OCI-LY3 (cell line): ENCODE results near the gene ROBO2.

Experiments used
- H2AFZ ChIP-seq: fragments of 200-600, 300-600 bp; shearing (Covaris generic); 2 replicates; pipeline ENCODE4 v1.6.0; 2014; ENCODE audit warnings: antibody characterized with exemption, low read depth, low read length
- H3K27ac ChIP-seq: fragments of 200-600, 300-600 bp; sonication (generic); 2 replicates; pipeline ENCODE4 v1.5.1; 2014; ENCODE audit warnings: mild to moderate bottlenecking, low read length, moderate library complexity, mixed read lengths
- H3K27me3 ChIP-seq: fragments of 200-600, 300-600 bp; sonication (generic); 2 replicates; pipeline ENCODE4 v1.6.1; 2014; ENCODE audit warnings: low read depth, low read length, mixed read lengths
- H3K36me3 ChIP-seq: fragments of 200-600, 300-600 bp; sonication (generic); replicated peaks from 2 replicates; pipeline ENCODE3; 2014; ENCODE audit warnings: low read depth, low read length, mixed read lengths
- H3K4me1 ChIP-seq: fragments of 300-600, 200-600 bp; sonication (generic); 2 replicates; pipeline ENCODE4 v1.6.1; 2014; ENCODE audit warnings: low read length, mixed read lengths
- H3K4me2 ChIP-seq: fragments of 200-600, 300-600 bp; sonication (generic); 2 replicates; pipeline ENCODE4 v1.6.1; 2014; ENCODE audit warnings: low read length, mixed read lengths
- H3K4me3 ChIP-seq: fragments of 300-600, 200-600 bp; sonication (generic); 2 replicates; pipeline ENCODE4 v1.5.1; 2014; ENCODE audit warnings: antibody characterized with exemption, mild to moderate bottlenecking, low read length, moderate library complexity
- H3K79me2 ChIP-seq: fragments of 300-600, 200-600 bp; shearing (Covaris generic); 2 replicates; pipeline ENCODE4 v1.6.1; 2014; ENCODE audit warnings: mild to moderate bottlenecking, low read length, mixed read lengths
- H3K9ac ChIP-seq: fragments of 300-600, 200-600 bp; shearing (Covaris generic); 2 replicates; pipeline ENCODE4 v1.6.0; 2014; ENCODE audit warnings: mild to moderate bottlenecking, low read length, moderate library complexity
- H3K9me3 ChIP-seq: fragments of 200-600, 300-600 bp; shearing (Covaris generic); 2 replicates; pipeline ENCODE4 v1.6.1; 2014; ENCODE audit warnings: low read length, mixed read lengths; ENCODE audit not compliant: insufficient read depth
- H4K20me1 ChIP-seq: fragments of 200-600, 300-600 bp; sonication (generic); 2 replicates; pipeline ENCODE4 v1.6.1; 2016; ENCODE audit warnings: low read length, mixed read lengths; ENCODE audit not compliant: insufficient read depth
- EZH2phosphoT487 ChIP-seq: fragments of 200-600 bp; shearing (Covaris generic); IDR thresholded peaks from 2 replicates; pipeline ENCODE4 v1.6.1; 2018; ENCODE audit warnings: antibody characterized with exemption, mixed run types, low read depth
- TF ChIP-seq, protein P1 (sequence below): fragments of 200-600, 300-600 bp; sonication (generic); IDR thresholded peaks from 2 replicates; pipeline ENCODE4 v1.5.1; 2014; ENCODE audit warnings: antibody characterized with exemption, low read length, low read depth

ROBO2 gene

DNA sequence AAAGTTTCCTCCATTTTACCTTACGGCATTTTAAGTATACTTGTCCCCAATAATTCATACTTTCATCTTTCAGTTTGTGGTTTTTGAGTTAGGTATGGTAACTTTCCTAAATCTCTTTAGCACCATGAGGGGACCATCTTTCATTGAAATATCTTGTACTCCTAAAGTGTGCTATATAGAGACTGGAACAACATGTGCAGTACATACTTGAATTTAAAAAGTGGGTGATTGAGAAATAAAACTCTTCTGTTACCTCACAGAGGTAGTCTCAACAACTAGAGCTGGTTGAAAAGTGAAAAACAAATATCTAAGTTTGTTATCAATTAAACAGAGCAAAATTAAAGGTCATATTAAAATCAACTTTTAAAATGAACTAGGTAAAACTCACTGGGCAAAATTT, 423.1 kb downstream of the ROBO2 start:
- no peaks in the 10 kb centered on the region for H3K9me3 ChIP-seq
- no peak overlapping the region for H3K4me2 ChIP-seq
- H3K27ac ChIP-seq = no peak overlapping the region
- no peaks in the 10 kb centered on the region for H4K20me1 ChIP-seq
- H2AFZ ChIP-seq = no peak overlapping the region
- no peaks in the 10 kb centered on the region for H3K4me1 ChIP-seq
- H3K4me3 ChIP-seq = no peak overlapping the region
- no peak overlapping the region for H3K9ac ChIP-seq
- H3K79me2 ChIP-seq = no peaks in the 10 kb centered on the region
- TF ChIP-seq, protein P1, sequence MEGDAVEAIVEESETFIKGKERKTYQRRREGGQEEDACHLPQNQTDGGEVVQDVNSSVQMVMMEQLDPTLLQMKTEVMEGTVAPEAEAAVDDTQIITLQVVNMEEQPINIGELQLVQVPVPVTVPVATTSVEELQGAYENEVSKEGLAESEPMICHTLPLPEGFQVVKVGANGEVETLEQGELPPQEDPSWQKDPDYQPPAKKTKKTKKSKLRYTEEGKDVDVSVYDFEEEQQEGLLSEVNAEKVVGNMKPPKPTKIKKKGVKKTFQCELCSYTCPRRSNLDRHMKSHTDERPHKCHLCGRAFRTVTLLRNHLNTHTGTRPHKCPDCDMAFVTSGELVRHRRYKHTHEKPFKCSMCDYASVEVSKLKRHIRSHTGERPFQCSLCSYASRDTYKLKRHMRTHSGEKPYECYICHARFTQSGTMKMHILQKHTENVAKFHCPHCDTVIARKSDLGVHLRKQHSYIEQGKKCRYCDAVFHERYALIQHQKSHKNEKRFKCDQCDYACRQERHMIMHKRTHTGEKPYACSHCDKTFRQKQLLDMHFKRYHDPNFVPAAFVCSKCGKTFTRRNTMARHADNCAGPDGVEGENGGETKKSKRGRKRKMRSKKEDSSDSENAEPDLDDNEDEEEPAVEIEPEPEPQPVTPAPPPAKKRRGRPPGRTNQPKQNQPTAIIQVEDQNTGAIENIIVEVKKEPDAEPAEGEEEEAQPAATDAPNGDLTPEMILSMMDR = no peak
- TF ChIP-seq EZH2phosphoT487 = no peak
- no peaks in the 10 kb centered on the region for H3K36me3 ChIP-seq
- H3K27me3 ChIP-seq = no peaks in the 10 kb centered on the region

DNA sequence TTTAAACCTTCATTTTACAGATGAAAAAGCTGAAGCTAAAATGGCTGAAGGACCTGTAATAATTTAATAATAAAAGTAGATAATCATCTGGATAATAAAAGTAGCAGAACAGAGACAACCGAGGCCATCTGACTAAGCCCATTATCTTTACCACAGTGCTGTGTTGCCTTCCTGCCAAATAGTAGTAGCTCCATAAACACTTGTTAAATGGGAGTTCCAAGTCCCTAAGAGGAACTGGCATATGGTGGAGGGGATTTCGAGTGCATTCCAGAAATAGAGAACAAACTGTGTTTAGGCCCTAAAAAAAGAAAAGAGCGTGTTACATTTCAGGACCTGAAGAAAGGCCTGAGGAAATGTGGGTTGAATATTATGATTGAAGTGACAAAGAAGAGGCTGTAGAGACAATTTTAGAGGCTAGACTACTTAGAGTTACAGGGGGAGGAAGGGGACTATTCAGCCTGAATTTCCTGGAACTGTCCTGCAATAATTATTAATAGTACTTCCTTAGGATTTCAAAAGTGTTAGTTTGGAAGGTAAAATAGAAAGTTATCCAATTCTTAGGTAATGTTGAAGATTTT, 424.3 kb downstream of the ROBO2 start:
- Histone ChIP-seq H3K9ac (no peak overlapping the region), H3K27me3 (no peaks in the 10 kb centered on the region), H3K79me2 (no peaks in the 10 kb centered on the region), H3K4me3 (no peak overlapping the region), H2AFZ (no peak overlapping the region), H3K4me1 (no peaks in the 10 kb centered on the region), H3K27ac (no peak overlapping the region), H3K36me3 (no peaks in the 10 kb centered on the region), H3K4me2 (no peak overlapping the region), H4K20me1 (no peaks in the 10 kb centered on the region), H3K9me3 (no peaks in the 10 kb centered on the region)
- TF ChIP-seq, protein P1 = no peak
- TF ChIP-seq EZH2phosphoT487 = no peak

DNA sequence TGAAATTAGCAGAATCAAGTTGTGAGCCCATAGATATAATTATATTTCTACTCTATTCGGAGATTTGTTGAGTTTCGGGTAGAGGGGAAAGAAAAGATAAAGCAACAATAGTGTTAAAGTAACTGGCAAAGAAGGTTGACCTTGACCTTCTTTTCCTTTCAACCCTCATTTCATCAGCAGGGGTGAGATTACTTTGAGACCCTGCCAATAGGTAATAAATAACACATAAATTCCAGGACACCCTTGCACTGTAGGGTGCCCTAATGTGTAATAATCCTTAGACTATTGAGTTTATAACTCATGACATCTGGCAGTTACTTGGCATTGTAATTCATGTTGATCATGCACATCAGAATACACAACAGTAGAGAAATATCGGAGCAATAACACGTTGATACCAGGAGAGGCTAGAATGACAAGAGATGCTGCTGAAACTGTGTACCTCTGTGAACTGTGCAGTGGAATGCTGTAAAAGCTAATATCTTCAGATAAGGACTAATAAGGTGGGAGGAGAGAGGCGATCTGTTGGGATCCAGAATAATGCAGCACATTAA, 426.7 kb downstream of the ROBO2 start:
- Histone ChIP-seq H3K4me1 (no peaks in the 10 kb centered on the region), H3K27ac (no peak overlapping the region), H3K4me2 (no peak overlapping the region), H2AFZ (no peak overlapping the region), H3K9ac (no peak overlapping the region), H4K20me1 (no peaks in the 10 kb centered on the region), H3K79me2 (no peaks in the 10 kb centered on the region), H3K9me3 (no peaks in the 10 kb centered on the region), H3K36me3 (no peaks in the 10 kb centered on the region), H3K27me3 (no peaks in the 10 kb centered on the region), H3K4me3 (no peak overlapping the region)
- TF ChIP-seq, protein P1 = no peak
- TF ChIP-seq EZH2phosphoT487 = no peak

DNA sequence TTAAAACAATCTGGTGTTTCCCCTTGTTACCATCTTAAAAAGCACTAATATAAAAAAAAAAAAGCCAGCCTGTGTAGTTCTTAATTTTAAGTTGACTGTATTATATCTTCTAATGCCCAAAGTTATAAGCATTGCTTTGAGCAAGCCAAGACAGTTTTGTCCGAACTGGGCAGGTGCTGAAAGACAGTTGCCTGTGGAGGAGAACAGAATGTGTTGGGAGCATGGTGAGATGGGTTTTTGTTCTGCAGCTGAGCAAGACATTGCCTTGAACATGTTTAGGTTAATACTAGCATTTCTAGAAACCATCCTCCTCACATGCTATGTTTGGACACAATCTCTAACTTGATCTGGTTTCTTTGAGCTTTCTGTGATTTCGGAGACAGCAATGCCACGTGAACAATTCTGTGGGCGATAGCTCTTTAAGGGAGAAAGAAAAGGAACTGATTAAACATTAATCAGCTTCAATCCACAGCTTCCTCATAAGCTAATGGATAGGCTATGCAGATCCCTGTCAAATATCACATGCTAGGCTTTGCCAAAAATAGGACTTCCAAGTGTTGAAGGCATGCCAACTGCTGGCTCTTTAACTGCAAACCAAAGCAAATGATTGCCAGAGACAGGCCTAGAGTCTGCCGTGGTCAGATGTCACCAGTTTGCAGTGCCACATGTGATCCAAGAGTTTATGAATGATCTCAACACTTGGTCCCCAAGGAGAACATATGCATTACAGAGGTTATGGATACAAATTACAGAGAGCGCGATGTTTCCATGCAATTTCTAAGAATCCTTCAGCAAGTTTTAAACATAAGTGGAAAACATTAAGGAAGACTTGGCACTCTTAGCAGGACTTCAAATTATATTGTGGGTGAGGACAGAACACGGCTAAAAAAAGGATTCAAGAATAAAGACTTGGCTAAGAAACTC, 428.1 kb downstream of the ROBO2 start:
- Histone ChIP-seq H3K4me2 (no peak overlapping the region), H3K9ac (no peak overlapping the region), H3K4me1 (no peaks in the 10 kb centered on the region), H3K79me2 (no peaks in the 10 kb centered on the region), H3K4me3 (no peak overlapping the region), H2AFZ (no peak overlapping the region), H3K36me3 (no peaks in the 10 kb centered on the region), H4K20me1 (no peaks in the 10 kb centered on the region), H3K27me3 (no peaks in the 10 kb centered on the region), H3K9me3 (no peaks in the 10 kb centered on the region), H3K27ac (no peak overlapping the region)
- TF ChIP-seq EZH2phosphoT487 = no peak
- TF ChIP-seq, protein P1 = no peak
